Prostate gland (tissue), 2 donors: ENCODE measurements around the gene LPCAT4.

Experiments used
- CTCF ChIP-seq, 4 experiments: fragments of 200-600 bp in 2 of 4; fragments of 450-650 bp in 2 of 4; sonication (generic) in 2 of 4; IDR thresholded peaks; 1 replicate in 3 of 4; 2 replicates in 1 of 4; pipeline ENCODE4 v1.5.1; 2016 to 2019; ENCODE audit warnings: antibody characterized with exemption in 4 of 4, mild to moderate bottlenecking in 2 of 4, moderate library complexity in 2 of 4
- POLR2A ChIP-seq: fragments of 450-650 bp; IDR thresholded peaks from one replicate; pipeline ENCODE4 v1.6.1; 2016; ENCODE audit warnings: antibody characterized with exemption, mild to moderate bottlenecking
- POLR2AphosphoS5 ChIP-seq: sonication (generic); formaldehyde crosslinking; IDR thresholded peaks from one replicate; pipeline ENCODE4 v1.6.1; 2017; ENCODE audit warnings: antibody characterized with exemption

- TF ChIP-seq POLR2A: no peak
- no peak for TF ChIP-seq POLR2AphosphoS5
- TF ChIP-seq CTCF (IDR thresholded peaks at IDR 0.05): no peak
These were observed 12.7 kb downstream of the LPCAT4 start for GRCh38 chr15:34354286-34354685.
